K562 (cell line): ENCODE results near the gene TMEM222. TPM values are rescaled to one million over a fixed set of nuclear protein-coding genes. Genes with fewer than 3 reads are reported as not detected.
A peak's percentile ranks its signal among the peaks of the same experiment; 100 is the strongest.

ENCODE experiments used
- CEBPZ ChIP-seq: fragments of 150-350 bp; IDR thresholded peaks from 2 replicates; pipeline ENCODE4 v1.6.1; 2014; ENCODE audit warnings: low read depth, mild to moderate bottlenecking, low read length, borderline replicate concordance
- E4F1 ChIP-seq: fragments of 250-450 bp; sonication (Bioruptor Pico); IDR thresholded peaks from 2 replicates; pipeline ENCODE4 v1.5.0; 2021; ENCODE audit warnings: mild to moderate bottlenecking, borderline replicate concordance
- ELF2 ChIP-seq: fragments of 250-450 bp; sonication (Bioruptor Pico); IDR thresholded peaks from 2 replicates; pipeline ENCODE4 v1.5.0; 2021; ENCODE audit warnings: mild to moderate bottlenecking
- ETV5 ChIP-seq: sonication (generic); formaldehyde crosslinking; IDR thresholded peaks from 2 replicates; pipeline ENCODE4 v1.4.0; 2020; ENCODE audit warnings: low read depth, mild to moderate bottlenecking, missing genetic modification reagents
- HES1 ChIP-seq: fragments of 450-650 bp; IDR thresholded peaks from 2 replicates; pipeline ENCODE4 v1.6.1; 2016; ENCODE audit warnings: low read depth, mild to moderate bottlenecking, moderate library complexity
- ILK ChIP-seq: fragments of 450-650 bp; IDR thresholded peaks from 2 replicates; pipeline ENCODE4 v1.6.1; 2016; ENCODE audit warnings: missing genetic modification characterization, low read depth, mild to moderate bottlenecking, missing compliant biosample characterization, moderate library complexity, borderline replicate concordance
- LCOR ChIP-seq: sonication (generic); formaldehyde crosslinking; IDR thresholded peaks from 2 replicates; pipeline ENCODE4 v1.8.0; 2022; ENCODE audit warnings: mild to moderate bottlenecking, missing genetic modification reagents
- MCM5 ChIP-seq: fragments of 450-650 bp; IDR thresholded peaks from 2 replicates; pipeline ENCODE4 v1.6.1; 2016; ENCODE audit warnings: low read depth
- NFATC3 ChIP-seq: fragments of 450-650 bp; IDR thresholded peaks from 2 replicates; pipeline ENCODE4 v1.6.1; 2017; ENCODE audit warnings: mild to moderate bottlenecking
- STAT5A ChIP-seq: IDR thresholded peaks from 2 replicates; pipeline ENCODE4 v1.6.1; 2012; ENCODE audit warnings: low read length, inconsistent platforms, borderline replicate concordance
- ZBTB17 ChIP-seq: fragments of 450-650 bp; formaldehyde crosslinking; IDR thresholded peaks from 2 replicates; pipeline ENCODE4 v1.4.0; 2020; ENCODE audit warnings: mild to moderate bottlenecking
- ZNF232 ChIP-seq: sonication (generic); formaldehyde crosslinking; IDR thresholded peaks from 2 replicates; pipeline ENCODE4 v1.8.0; 2022; ENCODE audit warnings: mild to moderate bottlenecking, missing genetic modification reagents
- ZNF589 ChIP-seq: fragments of 200-800 bp; sonication (Bioruptor generic); IDR thresholded peaks from 2 replicates; pipeline ENCODE4 v1.6.1; 2016; ENCODE audit warnings: low read depth, missing genetic modification characterization, missing compliant biosample characterization
- ZNF592 ChIP-seq: fragments of 450-650 bp; IDR thresholded peaks from 2 replicates; pipeline ENCODE4 v1.6.1; 2017; ENCODE audit warnings: antibody characterized with exemption, mild to moderate bottlenecking
- polyA plus RNA-seq, 8 experiments: library from polyadenylated mRNA; depleted of rRNA in 4 of 8; stranded (reverse) in 5 of 8; unstranded in 3 of 8; fragments of >200 nt; fragmentation: Nextera tagmentation in 2 of 8; fragmentation: Illumina TruSeq in 1 of 8; extraction: Ambion mirVana in 2 of 8; extraction: Trizol in 1 of 8; gene quantifications; 2 replicates each; pipeline versions ENCODE4 v1.2.1 to v1.2.3, GENCODE V29; 2011 to 2014; ENCODE audit warnings: inconsistent platforms in 1 of 8, missing spikeins in 1 of 8
- total RNA-seq, 7 experiments: library from RNA; depleted of rRNA in 6 of 7; stranded (reverse); fragments of >200 nt in 6 of 7; fragmentation: Illumina TruSeq in 2 of 7; extraction: Trizol in 2 of 7; gene quantifications; 2 replicates each; pipeline versions ENCODE4 v1.2.1 to v1.2.3, GENCODE V29; 2011 to 2021; ENCODE audit warnings: low replicate concordance in 1 of 7

The TMEM222 gene
- total and polyA plus RNA-seq, 9 of the 15 experiments (the other 6 are each of a cell fraction or from before 2014, with no cell fraction given): 6.9 to 48.0 (median 32.8) TPM

- TF ChIP-seq LCOR (CRISPR knock-in tag): no peak
- no peak for TF ChIP-seq MCM5
- TF ChIP-seq HES1: no peak
- TF ChIP-seq ETV5: peak; percentile 55; the same call in 1 of the 2 replicates
- TF ChIP-seq ZBTB17 (CRISPR knock-in tag): no peak
- no peak for TF ChIP-seq ILK
- TF ChIP-seq ZNF592: peak; percentile 73
- no peak for TF ChIP-seq ELF2 (CRISPR knock-in tag)
- TF ChIP-seq E4F1: no peak
- TF ChIP-seq STAT5A: no peak
- TF ChIP-seq ZNF232 (CRISPR knock-in tag): no peak
- TF ChIP-seq CEBPZ: no peak
- no peak for TF ChIP-seq NFATC3
- TF ChIP-seq ZNF589: no peak
Measured at GRCh38 chr1:27342778-27343638, 21.0 kb downstream of the TMEM222 start (continued).
